Mucosa of stomach (tissue), 1 donor: ENCODE data around the gene COBL.

Experiments used
- H3K27me3 ChIP-seq: one replicate; pipeline ENCODE4 v1.7.0; 2013; ENCODE audit warnings: mild to moderate bottlenecking, low read length; ENCODE audit not compliant: control insufficient read depth, insufficient read depth
- H3K36me3 ChIP-seq: one replicate; pipeline ENCODE4 v1.7.0; 2013; ENCODE audit warnings: low read length; ENCODE audit not compliant: control insufficient read depth, insufficient read depth
- H3K4me1 ChIP-seq: one replicate; pipeline ENCODE4 v1.7.0; 2013; ENCODE audit warnings: mild to moderate bottlenecking, low read length; ENCODE audit not compliant: control insufficient read depth, insufficient read depth
- H3K4me3 ChIP-seq: one replicate; pipeline ENCODE4 v1.7.0; 2013; ENCODE audit warnings: low read length
- H3K9ac ChIP-seq: one replicate; pipeline ENCODE4 v1.7.0; 2013; ENCODE audit warnings: mild to moderate bottlenecking, low read length, moderate library complexity
- H3K9me3 ChIP-seq: one replicate; pipeline ENCODE4 v1.7.0; 2013; ENCODE audit warnings: mild to moderate bottlenecking, low read length, moderate library complexity; ENCODE audit not compliant: control insufficient read depth
- donor health status: Pancreatic carcinoma.

Gene COBL

DNA sequence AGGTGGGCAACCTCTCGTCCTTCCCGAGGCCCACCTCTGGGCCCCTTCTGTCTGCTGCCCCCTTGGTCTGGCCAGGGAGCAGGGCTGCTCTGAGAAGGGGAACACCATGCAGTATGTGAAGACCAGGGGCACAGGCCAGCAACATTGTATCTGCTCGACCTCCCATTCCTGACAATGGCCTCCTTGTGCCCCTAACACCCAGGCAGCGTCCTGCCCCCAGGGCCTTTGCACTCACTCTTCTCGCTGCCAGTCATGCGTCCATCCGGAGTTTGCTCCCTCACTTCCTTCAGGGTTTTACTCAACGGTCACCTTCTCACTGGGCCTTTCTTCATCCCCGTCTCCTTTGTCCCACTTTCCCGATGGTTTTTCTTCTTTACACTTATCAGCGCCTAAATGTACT, 301.0 kb downstream of the COBL start:
- no peaks in the 10 kb centered on the region for H3K4me1 ChIP-seq
- no peak overlapping the region for H3K4me3 ChIP-seq
- H3K27me3 ChIP-seq: peaks cover 3% of the 10 kb centered on the region
- no peaks in the 10 kb centered on the region for H3K9me3 ChIP-seq
- H3K36me3 ChIP-seq: no peaks in the 10 kb centered on the region
- no peak overlapping the region for H3K9ac ChIP-seq

- H3K4me1 ChIP-seq: no peaks in the 10 kb centered on the region
- no peaks in the 10 kb centered on the region for H3K9me3 ChIP-seq
- no peak overlapping the region for H3K9ac ChIP-seq
- no peaks in the 10 kb centered on the region for H3K36me3 ChIP-seq
- no peak overlapping the region for H3K4me3 ChIP-seq
- peaks cover 3% of the 10 kb centered on the region for H3K27me3 ChIP-seq
These were observed 301.8 kb downstream of the COBL start for GRCh38 chr7:51014811-51015210.

- H3K9ac ChIP-seq: no peak overlapping the region
- H3K27me3 ChIP-seq: peaks cover 3% of the 10 kb centered on the region
- no peak overlapping the region for H3K4me3 ChIP-seq
- H3K36me3 ChIP-seq: no peaks in the 10 kb centered on the region
- no peaks in the 10 kb centered on the region for H3K4me1 ChIP-seq
- no peaks in the 10 kb centered on the region for H3K9me3 ChIP-seq
These were observed 302.6 kb downstream of the COBL start for GRCh38 chr7:51013861-51014511.

DNA sequence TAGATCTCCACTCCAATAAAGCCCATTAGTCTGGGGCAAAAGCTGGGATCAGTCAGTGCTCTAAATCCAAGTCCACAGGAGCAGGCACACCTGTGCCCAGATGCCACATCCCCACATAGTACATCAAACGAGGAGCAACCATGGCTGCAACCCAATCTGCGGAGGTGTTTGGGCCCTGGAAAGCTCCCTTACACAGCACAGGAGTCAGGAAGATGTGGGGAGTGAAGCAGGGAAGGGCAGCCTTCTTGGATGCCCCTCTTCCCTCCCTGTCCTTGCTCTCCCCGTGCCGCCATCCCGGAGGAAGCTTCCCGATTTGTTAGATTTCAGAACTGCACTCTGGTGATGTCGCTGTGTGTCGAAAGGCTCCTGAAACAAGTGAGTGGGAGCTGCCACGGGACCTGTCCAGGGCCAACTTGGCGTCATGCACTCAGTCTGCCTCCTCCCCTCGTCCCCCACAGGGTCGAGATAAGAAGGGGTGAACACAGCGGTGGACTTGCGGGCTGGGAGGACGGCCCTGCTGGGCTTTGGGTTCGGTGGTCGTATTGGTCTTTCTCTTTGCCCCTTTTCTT, 303.3 kb downstream of the COBL start:
- Histone ChIP-seq H3K4me3 (no peak overlapping the region), H3K9ac (no peak overlapping the region), H3K4me1 (no peaks in the 10 kb centered on the region), H3K36me3 (no peaks in the 10 kb centered on the region), H3K27me3 (peaks cover 3% of the 10 kb centered on the region), H3K9me3 (no peaks in the 10 kb centered on the region)

DNA sequence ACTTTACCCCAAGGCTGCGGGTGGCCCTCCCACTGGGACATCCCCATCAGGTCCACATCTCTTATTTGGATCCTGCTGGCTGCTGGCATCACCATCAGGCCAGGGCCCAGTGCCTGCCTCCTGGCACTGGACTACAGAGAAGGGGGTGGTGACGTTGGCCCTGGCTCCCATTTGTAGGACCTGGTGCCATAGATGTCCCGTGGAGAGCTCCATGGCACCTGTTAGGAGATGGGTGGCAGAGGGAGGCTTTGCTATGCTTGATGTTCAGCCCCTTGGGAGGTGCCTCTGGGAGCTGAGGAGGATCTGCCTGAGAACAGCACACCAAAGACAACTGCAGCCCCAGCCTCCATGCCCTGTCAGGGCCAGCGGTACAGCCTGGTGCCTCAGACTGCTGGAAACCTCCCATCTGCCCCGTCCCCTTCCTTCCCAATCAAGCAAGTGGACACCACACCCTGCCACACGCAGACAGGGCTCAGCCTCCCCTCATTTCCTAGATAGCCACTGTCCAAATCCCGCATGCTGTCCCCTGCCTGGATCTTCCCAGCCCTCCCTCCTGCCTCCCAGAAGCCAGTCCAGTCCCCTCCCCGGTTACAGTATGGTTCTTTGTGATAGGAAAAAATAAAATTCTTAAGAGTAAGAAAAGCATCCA, 303.9 kb downstream of the COBL start:
- no peaks in the 10 kb centered on the region for H3K36me3 ChIP-seq
- peaks cover 3% of the 10 kb centered on the region for H3K27me3 ChIP-seq
- H3K4me3 ChIP-seq: no peak overlapping the region
- no peaks in the 10 kb centered on the region for H3K4me1 ChIP-seq
- no peak overlapping the region for H3K9ac ChIP-seq
- H3K9me3 ChIP-seq: no peaks in the 10 kb centered on the region

GRCh38 chr7:51011710-51012350, 304.8 kb downstream of the COBL start:
- no peak overlapping the region for H3K9ac ChIP-seq
- H3K27me3 ChIP-seq: peaks cover 3% of the 10 kb centered on the region
- no peaks in the 10 kb centered on the region for H3K36me3 ChIP-seq
- no peaks in the 10 kb centered on the region for H3K9me3 ChIP-seq
- no peaks in the 10 kb centered on the region for H3K4me1 ChIP-seq
- no peak overlapping the region for H3K4me3 ChIP-seq

DNA sequence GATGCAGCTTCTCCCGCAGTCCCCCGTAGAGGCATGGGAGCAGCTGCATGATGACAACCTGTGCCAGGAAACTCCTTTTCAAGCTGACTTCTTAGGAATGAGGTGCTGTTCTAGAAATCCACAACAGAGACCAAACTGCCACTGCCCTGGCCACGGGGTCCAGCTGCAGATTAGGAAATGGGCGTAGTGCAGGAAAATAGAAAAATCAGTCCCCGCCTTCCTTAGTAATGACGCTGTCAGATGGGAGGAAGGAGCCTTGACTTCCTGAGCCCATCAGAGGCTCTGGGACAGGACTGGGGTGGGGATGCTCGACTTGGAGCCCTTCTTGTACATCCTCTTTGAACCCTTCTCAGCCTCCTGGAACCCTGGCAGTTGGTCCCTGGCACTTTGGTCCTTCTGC, 306.1 kb downstream of the COBL start:
- no peaks in the 10 kb centered on the region for H3K36me3 ChIP-seq

DNA sequence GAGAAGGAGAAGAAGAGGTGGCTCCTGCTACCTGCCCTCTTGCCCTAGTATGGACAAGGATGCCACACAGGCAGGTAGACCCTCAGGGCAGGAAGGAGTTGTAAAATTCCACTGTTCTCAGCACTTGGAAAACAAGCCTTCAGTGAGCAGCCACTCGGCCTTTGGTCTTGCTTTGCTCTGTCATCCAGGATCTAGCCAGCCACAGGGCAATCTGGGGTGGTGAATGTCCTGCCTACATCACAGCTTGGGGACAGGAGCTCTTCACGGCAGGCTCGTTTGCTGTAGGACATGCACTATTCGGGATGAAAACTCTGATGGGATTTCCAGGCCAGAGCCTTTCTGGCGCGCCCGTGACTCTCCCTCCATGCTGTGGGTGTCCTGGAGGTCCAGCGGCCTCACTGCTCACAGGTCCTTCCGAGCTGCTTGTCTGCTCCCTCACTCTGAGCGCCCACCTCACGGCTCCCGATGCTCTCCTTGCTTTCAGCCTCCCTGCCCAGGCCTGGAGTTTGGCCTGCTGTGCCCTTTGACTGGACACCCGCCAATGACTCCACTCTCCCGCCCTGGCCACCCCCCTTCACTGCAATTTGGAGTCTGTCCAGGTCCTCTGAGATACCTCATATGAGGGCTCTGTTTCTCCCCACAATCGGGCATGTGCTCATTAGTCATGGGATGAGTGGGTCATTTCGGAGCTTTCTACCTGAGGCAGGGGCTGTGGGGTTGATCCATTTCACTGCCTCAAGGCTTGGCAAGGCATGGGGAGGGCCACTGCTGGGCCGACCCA, 306.7 kb downstream of the COBL start:
- peaks cover 3% of the 10 kb centered on the region for H3K27me3 ChIP-seq
- H3K4me3 ChIP-seq: no peak overlapping the region
- H3K9ac ChIP-seq: no peak overlapping the region
- H3K36me3 ChIP-seq: no peaks in the 10 kb centered on the region
- no peaks in the 10 kb centered on the region for H3K9me3 ChIP-seq
- no peaks in the 10 kb centered on the region for H3K4me1 ChIP-seq

More for the DNA sequence above, 306.1 kb downstream of the COBL start:
- no peak overlapping the region for H3K4me3 ChIP-seq
- peaks cover 3% of the 10 kb centered on the region for H3K27me3 ChIP-seq
- H3K9me3 ChIP-seq: no peaks in the 10 kb centered on the region
- H3K9ac ChIP-seq: no peak overlapping the region
- no peaks in the 10 kb centered on the region for H3K4me1 ChIP-seq

DNA sequence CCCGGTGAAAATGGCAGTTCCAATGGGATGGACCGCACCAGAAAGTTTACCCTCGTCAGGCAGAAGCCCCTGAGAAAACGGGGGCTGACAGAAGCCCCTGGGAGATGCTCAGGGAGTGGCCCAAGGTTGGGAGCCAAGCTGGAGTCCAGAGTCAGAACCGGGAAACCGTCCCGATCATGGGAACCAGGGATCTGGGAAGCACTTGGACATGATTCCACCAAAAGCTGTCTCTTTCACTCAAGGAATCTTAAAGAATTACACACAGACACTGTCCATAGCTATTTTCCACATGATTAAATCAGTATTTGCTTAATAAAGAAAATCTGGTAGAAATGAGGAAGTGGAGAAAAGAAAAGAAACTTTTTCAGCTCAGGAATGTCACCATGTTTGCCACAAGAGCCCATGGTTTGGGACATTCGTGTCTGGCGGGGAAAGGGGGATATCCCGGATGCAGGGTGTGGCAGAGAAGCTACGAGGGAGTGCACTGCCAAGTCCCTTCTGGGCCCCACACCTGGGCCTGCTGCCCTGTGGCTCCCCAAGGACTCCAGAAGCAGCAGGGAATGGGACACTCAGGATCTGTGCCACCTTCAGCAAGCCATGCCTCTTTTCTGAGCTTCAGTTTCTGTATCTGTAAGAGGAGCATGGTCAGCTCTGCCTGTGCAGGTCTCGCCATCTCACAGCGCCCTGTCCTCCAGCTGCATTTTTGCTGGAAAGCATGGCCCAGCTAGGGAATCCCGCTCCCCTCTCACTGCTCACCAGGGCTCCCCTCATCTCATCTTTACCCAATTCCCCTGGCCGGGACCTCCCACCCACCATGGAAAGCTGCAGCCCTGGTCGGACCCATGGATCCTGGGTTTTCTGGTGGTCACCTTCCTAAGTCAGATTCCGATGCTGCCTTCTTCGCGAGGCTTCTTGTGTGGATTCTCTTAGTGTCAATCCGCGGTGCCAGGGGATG, 308.8 kb downstream of the COBL start:
- Histone ChIP-seq H3K9me3 (no peaks in the 10 kb centered on the region), H3K4me3 (no peak overlapping the region), H3K36me3 (no peaks in the 10 kb centered on the region), H3K4me1 (no peaks in the 10 kb centered on the region), H3K27me3 (peaks cover 2% of the 10 kb centered on the region), H3K9ac (no peak overlapping the region)

- H3K4me1 ChIP-seq: no peaks in the 10 kb centered on the region
- H3K9ac ChIP-seq: no peak overlapping the region
- no peaks in the 10 kb centered on the region for H3K9me3 ChIP-seq
- H3K4me3 ChIP-seq: no peak overlapping the region
- no peaks in the 10 kb centered on the region for H3K27me3 ChIP-seq
- no peaks in the 10 kb centered on the region for H3K36me3 ChIP-seq
These were observed 309.9 kb downstream of the COBL start for GRCh38 chr7:51006483-51007235.
